ENCODE results near the gene RRAGC. TPM values are rescaled to one million over a fixed set of nuclear protein-coding genes. Genes with fewer than 3 reads are reported as not detected.

The RRAGC gene
- total and polyA plus RNA-seq, 7 donors, result 18.2 to 38.8 (median 24.6) TPM

DNA sequence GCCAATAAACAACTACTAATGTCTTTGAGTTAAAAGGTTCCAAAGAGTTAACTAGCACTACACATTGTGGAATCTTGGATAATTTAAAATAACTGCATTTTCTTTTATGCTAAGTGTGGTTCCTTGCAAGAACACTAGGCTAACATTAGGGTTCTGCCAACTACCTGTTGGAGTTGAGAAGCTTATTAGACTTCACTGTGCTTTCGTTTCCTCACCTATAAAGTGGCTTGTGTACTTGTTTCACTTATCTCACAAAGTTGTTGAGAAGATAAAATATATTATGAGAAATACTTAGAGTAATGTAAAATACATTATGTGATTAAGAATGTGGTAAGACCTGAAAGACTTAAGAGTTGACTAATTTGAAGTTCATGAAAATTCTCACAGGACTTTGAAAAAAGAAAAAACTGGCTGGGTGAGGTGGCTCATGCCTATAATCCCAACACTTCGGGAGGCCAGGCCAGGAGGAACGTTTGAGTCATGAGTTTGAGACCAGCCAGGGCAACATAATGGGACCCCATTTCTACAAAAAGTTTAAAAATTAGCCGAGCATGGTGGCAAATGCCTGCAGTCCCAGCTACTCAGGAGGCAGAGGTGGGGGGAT lies 5.6 kb upstream of the RRAGC start:
- DNase-seq, result no peak
- 80 to 92% methylated on average over 4 of the region's 4 CpGs for WGBS, 2 donors
- Histone ChIP-seq H3K27ac (no peak overlapping the region), H3K4me1 (peaks cover 0 to 42% (median 29%) of the 10 kb centered on the region in 4 donors), H3K27me3 (no peaks in the 10 kb centered on the region), H3K9me3 (no peaks in the 10 kb centered on the region), H3K4me3 (no peak overlapping the region), H3K36me3 (peaks cover 0 to 5% (median 0%) of the 10 kb centered on the region in 4 donors)
- intact Hi-C loops (cut with DNase I), result no loop called here
- TF ChIP-seq POLR2AphosphoS5 (IDR thresholded peaks at IDR 0.05), result no peak
- TF ChIP-seq, protein P1, sequence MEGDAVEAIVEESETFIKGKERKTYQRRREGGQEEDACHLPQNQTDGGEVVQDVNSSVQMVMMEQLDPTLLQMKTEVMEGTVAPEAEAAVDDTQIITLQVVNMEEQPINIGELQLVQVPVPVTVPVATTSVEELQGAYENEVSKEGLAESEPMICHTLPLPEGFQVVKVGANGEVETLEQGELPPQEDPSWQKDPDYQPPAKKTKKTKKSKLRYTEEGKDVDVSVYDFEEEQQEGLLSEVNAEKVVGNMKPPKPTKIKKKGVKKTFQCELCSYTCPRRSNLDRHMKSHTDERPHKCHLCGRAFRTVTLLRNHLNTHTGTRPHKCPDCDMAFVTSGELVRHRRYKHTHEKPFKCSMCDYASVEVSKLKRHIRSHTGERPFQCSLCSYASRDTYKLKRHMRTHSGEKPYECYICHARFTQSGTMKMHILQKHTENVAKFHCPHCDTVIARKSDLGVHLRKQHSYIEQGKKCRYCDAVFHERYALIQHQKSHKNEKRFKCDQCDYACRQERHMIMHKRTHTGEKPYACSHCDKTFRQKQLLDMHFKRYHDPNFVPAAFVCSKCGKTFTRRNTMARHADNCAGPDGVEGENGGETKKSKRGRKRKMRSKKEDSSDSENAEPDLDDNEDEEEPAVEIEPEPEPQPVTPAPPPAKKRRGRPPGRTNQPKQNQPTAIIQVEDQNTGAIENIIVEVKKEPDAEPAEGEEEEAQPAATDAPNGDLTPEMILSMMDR (IDR thresholded peaks at IDR 0.05), result no peak
- TF ChIP-seq POLR2A (IDR thresholded peaks at IDR 0.05), result no peak
- TF ChIP-seq EP300 (IDR thresholded peaks at IDR 0.05), result no peak

DNA sequence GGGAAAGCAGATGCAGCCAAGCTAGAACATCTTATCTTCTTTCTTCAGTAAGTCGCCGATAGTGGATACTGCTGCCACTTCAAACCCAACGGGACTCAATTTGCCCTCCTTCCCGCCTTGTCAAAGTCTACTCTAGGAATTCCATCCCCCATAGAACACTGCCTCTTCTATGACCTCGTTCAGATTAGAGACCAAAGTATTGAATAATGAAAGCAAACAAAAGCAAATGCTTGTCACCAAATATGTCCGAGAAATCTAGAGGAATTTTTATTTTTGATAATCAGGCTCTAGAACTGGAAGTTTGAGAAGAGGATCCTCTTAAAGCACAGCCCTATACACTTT lies 853 bp upstream of the RRAGC start:
- peak overlapping the region in 3 of 4 donors; percentile 91 to 96 (median 92) for H3K27ac ChIP-seq
- no peaks in the 10 kb centered on the region for H3K9me3 ChIP-seq
- TF ChIP-seq POLR2A (IDR thresholded peaks at IDR 0.05), result no peak
- TF ChIP-seq POLR2AphosphoS5 (IDR thresholded peaks at IDR 0.05), result no peak
- TF ChIP-seq, protein P1 (IDR thresholded peaks at IDR 0.05), result no peak
- no peak for TF ChIP-seq EP300 (IDR thresholded peaks at IDR 0.05)
- H3K4me3 ChIP-seq, result peak overlapping the region; percentile 73 to 99 (median 98)
- intact Hi-C loops (cut with DNase I), result loop anchor here (1.0 kb wide), 1 partner anchor 13 kb away; the partner anchor contains the start of gene MYCBP
- peaks cover 0 to 71% (median 51%) of the 10 kb centered on the region in 4 donors for H3K4me1 ChIP-seq
- peaks cover 0 to 15% (median 7%) of the 10 kb centered on the region in 4 donors for H3K36me3 ChIP-seq
- H3K27me3 ChIP-seq, result no peaks in the 10 kb centered on the region
- no peak for DNase-seq
- WGBS, 2 donors, result 3 to 16% methylated on average over 6 of the region's 6 CpGs

DNA sequence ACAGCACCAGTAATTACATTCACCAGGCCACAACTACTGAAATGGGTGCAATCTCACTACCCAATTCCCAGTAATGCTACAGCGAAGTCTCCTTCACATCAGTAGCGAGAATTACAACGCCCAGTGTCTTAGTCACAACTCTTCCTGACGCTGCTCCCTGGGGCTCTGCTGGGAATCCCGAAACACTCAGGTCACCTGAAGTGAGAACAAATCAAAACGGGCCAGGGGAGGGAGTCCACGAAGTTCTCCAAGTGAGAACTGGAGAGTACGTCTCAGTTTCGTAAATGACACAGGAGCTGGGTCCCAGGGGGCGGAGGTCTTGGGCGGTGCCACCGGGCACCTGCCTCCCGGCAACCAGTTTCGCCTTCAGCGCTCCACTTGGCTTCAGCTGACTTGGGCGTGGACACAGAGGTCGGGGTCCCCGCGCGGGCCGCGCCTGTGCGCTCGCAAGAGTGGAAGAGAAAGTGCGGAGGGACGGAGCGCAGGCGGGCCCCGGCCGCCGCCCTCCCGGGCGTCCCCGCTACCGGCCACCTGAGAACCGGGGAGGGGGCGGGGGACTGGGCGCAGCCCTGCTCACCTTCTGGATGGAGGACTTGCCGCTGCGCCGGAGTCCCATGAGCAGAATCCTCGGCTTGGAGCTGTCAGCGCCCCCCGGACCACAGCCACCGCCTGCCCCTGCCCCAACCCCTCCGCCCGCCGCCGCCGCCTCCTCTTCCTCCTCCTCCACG lies 575 bp downstream of the RRAGC start:
- peaks cover 0 to 68% (median 49%) of the 10 kb centered on the region in 4 donors for H3K4me1 ChIP-seq
- H3K36me3 ChIP-seq, result peaks cover 0 to 28% (median 7%) of the 10 kb centered on the region in 4 donors
- no peaks in the 10 kb centered on the region for H3K9me3 ChIP-seq
- no peaks in the 10 kb centered on the region for H3K27me3 ChIP-seq
- TF ChIP-seq, protein P1 (IDR thresholded peaks at IDR 0.05), result no peak
- TF ChIP-seq POLR2AphosphoS5 (IDR thresholded peaks at IDR 0.05) (peak in 2 of 4 donors; percentile 11 to 65), POLR2A (IDR thresholded peaks at IDR 0.05) (no peak), EP300 (IDR thresholded peaks at IDR 0.05) (peak in 1 of 4 donors; percentile 26)
- peak; percentile 77 for DNase-seq
- 0 to 1% methylated on average over 51 of the region's 51 CpGs for WGBS, 2 donors
- intact Hi-C loops (cut with DNase I), result loop anchor here (1.0 to 10.0 kb wide), 3 partner anchors 132 to 236 kb away; partner anchors contain the start of genes AKIRIN1 and NDUFS5
- peak overlapping the region; percentile 73 to 99 (median 98) for H3K4me3 ChIP-seq
- peak overlapping the region; percentile 87 to 96 (median 92) for H3K27ac ChIP-seq

DNA sequence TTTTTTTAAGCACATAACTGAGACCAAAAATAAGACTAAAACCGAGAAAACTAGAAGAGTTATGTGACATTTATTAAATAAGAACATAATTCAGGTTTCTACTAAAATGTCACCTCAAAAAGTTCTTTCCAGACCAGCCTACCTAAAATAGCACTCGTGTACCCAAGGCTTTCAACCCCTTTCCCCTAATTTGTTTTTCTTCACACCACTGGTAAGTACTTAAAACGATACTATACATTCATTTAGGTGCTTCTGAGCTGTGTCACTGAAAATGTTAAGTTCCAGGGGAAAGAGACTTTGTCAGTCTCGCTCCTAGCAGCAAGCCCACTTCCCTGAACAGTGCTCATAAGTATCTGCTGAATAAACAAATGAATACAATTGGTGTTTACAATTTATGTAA lies 6.8 kb downstream of the RRAGC start:
- H3K4me3 ChIP-seq, result no peak overlapping the region
- H3K36me3 ChIP-seq, result peaks cover 0 to 86% (median 25%) of the 10 kb centered on the region in 4 donors
- no peaks in the 10 kb centered on the region for H3K27me3 ChIP-seq
- TF ChIP-seq POLR2AphosphoS5 (IDR thresholded peaks at IDR 0.05), result no peak
- intact Hi-C loops (cut with DNase I), result loop anchor here (10.0 kb wide), 1 partner anchor 242 kb away; no protein-coding TSS in a partner anchor
- WGBS, 2 donors, result 76 to 83% methylated on average over 4 of the region's 4 CpGs
- H3K9me3 ChIP-seq, result no peaks in the 10 kb centered on the region
- H3K4me1 ChIP-seq, result peaks cover 0 to 24% (median 11%) of the 10 kb centered on the region in 4 donors
- DNase-seq, result no peak
- H3K27ac ChIP-seq, result no peak overlapping the region

DNA sequence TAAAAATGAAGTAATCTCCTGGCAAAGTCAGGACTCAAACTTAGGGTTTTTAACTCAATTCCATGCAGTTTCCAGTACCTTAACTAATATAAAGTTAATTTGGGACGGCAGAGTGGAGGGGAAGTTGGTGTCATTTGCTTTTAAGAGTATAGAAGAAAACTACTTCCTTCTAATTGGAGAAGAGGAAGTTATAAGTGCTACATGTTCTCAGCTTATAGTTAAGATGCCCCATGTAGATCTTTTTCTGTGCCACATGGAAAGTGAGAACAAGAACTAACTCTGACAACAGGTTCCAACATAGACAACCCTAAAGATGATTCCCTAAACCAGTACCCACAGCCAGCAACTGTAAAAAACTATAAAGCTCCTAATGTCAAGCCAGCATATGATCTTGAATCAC lies 11.5 kb downstream of the RRAGC start:
- Histone ChIP-seq H3K36me3 (peaks cover 7 to 95% (median 29%) of the 10 kb centered on the region in 4 donors), H3K27ac (no peak overlapping the region), H3K9me3 (no peaks in the 10 kb centered on the region), H3K4me1 (no peaks in the 10 kb centered on the region), H3K4me3 (no peak overlapping the region), H3K27me3 (no peaks in the 10 kb centered on the region)
- 54 to 78% methylated on average over 1 of the region's 1 CpG for WGBS, 2 donors
- DNase-seq, result no peak
- TF ChIP-seq POLR2AphosphoS5 (IDR thresholded peaks at IDR 0.05) (no peak), EP300 (IDR thresholded peaks at IDR 0.05) (no peak), POLR2A (IDR thresholded peaks at IDR 0.05) (no peak)
- TF ChIP-seq, protein P1 (IDR thresholded peaks at IDR 0.05), result no peak
- intact Hi-C loops (cut with DNase I), result no loop called here

All from sigmoid colon (tissue), 7 donors.